ENCODE data around the gene CALCOCO2.

GRCh38 chr17:48818361-48818841 lies 12.4 kb upstream of the CALCOCO2 start:
- TF ChIP-seq GATA2 (IDR thresholded peaks at IDR 0.05; ENCODE audit: low read depth, low read length) (no peak), GATA3 (IDR thresholded peaks at IDR 0.05; ENCODE audit: low read depth, low read length) (no peak)

Measured in SH-SY5Y (cell line).